Spleen (tissue), 11 donors: ENCODE data around the gene TRIM2. TPM values are rescaled to one million over a fixed set of nuclear protein-coding genes. Genes with fewer than 3 reads are reported as not detected.
A peak's percentile ranks its signal among the peaks of the same experiment; 100 is the strongest.

Experiments
- DNase-seq: peaks from one replicate; pipeline ENCODE4 v3.0.0-alpha.2; 2020
- H3K27ac ChIP-seq, 8 donors: fragments of 200-600 bp; sonication (generic) in 7 of 8; 1 replicate in 4 of 8; 2 replicates in 4 of 8; pipeline versions ENCODE4 v1.5.0 to v1.8.0; 2016 to 2021; ENCODE audit warnings: inconsistent platforms in 4 of 8, mild to moderate bottlenecking in 4 of 8, moderate library complexity in 1 of 8
- H3K27me3 ChIP-seq, 7 donors: fragments of 200-600 bp; sonication (generic) in 6 of 7; replicated peaks in 1 of 7; 1 replicate in 4 of 7; 2 replicates in 3 of 7; pipeline versions ENCODE4 v1.5.0 to v1.8.0; 2016 to 2021; ENCODE audit warnings: inconsistent platforms in 3 of 7, mild to moderate bottlenecking in 1 of 7
- H3K36me3 ChIP-seq, 6 donors: fragments of 200-600 bp; sonication (generic) in 5 of 6; 1 replicate in 4 of 6; 2 replicates in 2 of 6; pipeline versions ENCODE4 v1.5.0 to v1.8.0; 2016 to 2021; ENCODE audit warnings: inconsistent platforms in 2 of 6
- H3K4me1 ChIP-seq, 6 donors: fragments of 200-600 bp; sonication (generic) in 5 of 6; 1 replicate in 3 of 6; 2 replicates in 3 of 6; pipeline versions ENCODE4 v1.5.0 to v1.8.0; 2016 to 2021; ENCODE audit warnings: inconsistent platforms in 3 of 6
- H3K4me3 ChIP-seq, 8 donors: fragments of 200-600 bp; sonication (generic) in 7 of 8; 1 replicate in 4 of 8; 2 replicates in 4 of 8; pipeline versions ENCODE4 v1.5.0 to v1.8.0; 2016 to 2021; ENCODE audit warnings: inconsistent platforms in 4 of 8, mild to moderate bottlenecking in 4 of 8, moderate library complexity in 2 of 8
- H3K9me3 ChIP-seq, 8 donors: fragments of 200-600 bp; sonication (generic) in 7 of 8; 1 replicate in 4 of 8; 2 replicates in 4 of 8; pipeline versions ENCODE4 v1.5.0 to v1.8.0; 2016 to 2021; ENCODE audit warnings: inconsistent platforms in 4 of 8
- POLR2A ChIP-seq, 3 donors: fragments of 450-650 bp; IDR thresholded peaks; one replicate each; pipeline ENCODE4 v1.5.1; 2017; ENCODE audit warnings: antibody characterized with exemption in 3 of 3, mild to moderate bottlenecking in 1 of 3
- POLR2AphosphoS5 ChIP-seq, 3 donors: sonication (generic); formaldehyde crosslinking; IDR thresholded peaks; one replicate each; pipeline ENCODE4 v1.5.1; 2017; ENCODE audit warnings: antibody characterized with exemption in 3 of 3
- WGBS, 5 donors: extraction: QIAGEN DNeasy Blood & Tissue Kit in 3 of 5; methylation state at CpG; one replicate each; pipeline versions ENCODE4 v1.1.5 to v1.1.7; 2013 to 2018; 5-methylcytosine and 5-hydroxymethylcytosine counted together
- intact Hi-C: fragments of 100-400 bp; cut with DNase I; formaldehyde crosslinking; loops from one replicate; pipeline ENCODE4 v1.15.0; 2023; ENCODE audit warnings: low total_unique reads
- polyA plus RNA-seq, 3 donors: library from polyadenylated mRNA; stranded (reverse); fragments of 200-250 nt; gene quantifications; one replicate each; pipeline ENCODE4 v1.2.1, GENCODE V29; 2013
- total RNA-seq, 7 donors: library from RNA; depleted of rRNA in 3 of 7; stranded (reverse); fragments of >200 nt in 3 of 7; fragmentation: NEBNext Ultra II Directional in 4 of 7; extraction: Animal tissue kit (Norgen Biotek cat#: 25700) in 4 of 7; gene quantifications; one replicate each; pipeline versions ENCODE4 v1.1.0 to v1.2.1, GENCODE V29; 2016 to 2021
- TF ChIP-seq, protein P1 (sequence below), 11 experiments: fragments of 200-600 bp in 7 of 11; fragments of 450-650 bp in 4 of 11; sonication (generic) in 4 of 11; IDR thresholded peaks in 8 of 11; conservative IDR thresholded peaks in 3 of 11; 1 replicate in 7 of 11; 2 replicates in 4 of 11; pipeline versions ENCODE4 v1.4.0 to v1.8.0; 2016 to 2021; ENCODE audit warnings: antibody characterized with exemption in 11 of 11, inconsistent platforms in 4 of 11, mild to moderate bottlenecking in 1 of 11
- donor health status: healthy with polysubstance abuse.
- donor health status: DM: no; HTN: no; CAD: no; lungs with moderate emphysema.
- donor health status: DM: no; HTN: no; CAD: no.
- donor health status: Bipolar disorder and iron deficiency.
- donor health status: healthy.
- donor health status: DM: no; HTN: no; CAD: no.
- donor health status: DM: yes; HTN: yes; CAD: no.

The TRIM2 gene
- total and polyA plus RNA-seq, 10 donors, result 3.2 to 77.9 (median 45.3) TPM

DNA sequence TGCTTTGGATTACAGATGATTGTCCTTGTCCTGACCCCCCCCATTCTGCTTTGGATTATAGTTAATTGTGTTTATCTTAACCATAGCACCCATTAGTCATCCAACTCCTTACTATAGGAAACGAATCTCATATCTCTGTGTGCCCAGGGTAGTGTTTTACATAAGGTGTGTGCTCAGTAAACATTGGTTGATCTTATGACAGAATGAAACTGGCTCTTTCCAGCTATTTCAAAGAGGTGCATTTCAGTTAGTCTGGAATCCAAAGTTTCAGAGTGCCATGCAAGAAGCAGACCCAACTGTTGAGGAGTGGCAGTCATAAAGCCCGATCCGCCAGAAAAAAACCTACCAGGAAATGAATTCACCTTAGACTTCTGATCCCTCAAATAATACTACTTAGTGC lies 14.7 kb downstream of the TRIM2 start:
- intact Hi-C loops, result loop anchor here (10.0 kb wide), 1 partner anchor 64 kb away; no protein-coding TSS in a partner anchor
- Histone ChIP-seq H3K36me3 (no peaks in the 10 kb centered on the region), H3K9me3 (no peaks in the 10 kb centered on the region), H3K4me1 (peaks cover 6 to 42% (median 22%) of the 10 kb centered on the region in 6 donors), H3K27me3 (peaks cover 0 to 20% (median 0%) of the 10 kb centered on the region in 7 donors), H3K4me3 (no peak overlapping the region), H3K27ac (no peak overlapping the region)
- no peak for TF ChIP-seq POLR2AphosphoS5 (IDR thresholded peaks at IDR 0.05)
- no peak for TF ChIP-seq POLR2A (IDR thresholded peaks at IDR 0.05)
- TF ChIP-seq, protein P1, sequence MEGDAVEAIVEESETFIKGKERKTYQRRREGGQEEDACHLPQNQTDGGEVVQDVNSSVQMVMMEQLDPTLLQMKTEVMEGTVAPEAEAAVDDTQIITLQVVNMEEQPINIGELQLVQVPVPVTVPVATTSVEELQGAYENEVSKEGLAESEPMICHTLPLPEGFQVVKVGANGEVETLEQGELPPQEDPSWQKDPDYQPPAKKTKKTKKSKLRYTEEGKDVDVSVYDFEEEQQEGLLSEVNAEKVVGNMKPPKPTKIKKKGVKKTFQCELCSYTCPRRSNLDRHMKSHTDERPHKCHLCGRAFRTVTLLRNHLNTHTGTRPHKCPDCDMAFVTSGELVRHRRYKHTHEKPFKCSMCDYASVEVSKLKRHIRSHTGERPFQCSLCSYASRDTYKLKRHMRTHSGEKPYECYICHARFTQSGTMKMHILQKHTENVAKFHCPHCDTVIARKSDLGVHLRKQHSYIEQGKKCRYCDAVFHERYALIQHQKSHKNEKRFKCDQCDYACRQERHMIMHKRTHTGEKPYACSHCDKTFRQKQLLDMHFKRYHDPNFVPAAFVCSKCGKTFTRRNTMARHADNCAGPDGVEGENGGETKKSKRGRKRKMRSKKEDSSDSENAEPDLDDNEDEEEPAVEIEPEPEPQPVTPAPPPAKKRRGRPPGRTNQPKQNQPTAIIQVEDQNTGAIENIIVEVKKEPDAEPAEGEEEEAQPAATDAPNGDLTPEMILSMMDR (IDR thresholded peaks at IDR 0.05 in 8 of 11, conservative IDR thresholded peaks at IDR 0.05 in 3 of 11), result no peak
- DNase-seq, result no peak
- WGBS, 5 donors, result 78 to 95% (median 92%) methylated on average over 3 of the region's 3 CpGs

DNA sequence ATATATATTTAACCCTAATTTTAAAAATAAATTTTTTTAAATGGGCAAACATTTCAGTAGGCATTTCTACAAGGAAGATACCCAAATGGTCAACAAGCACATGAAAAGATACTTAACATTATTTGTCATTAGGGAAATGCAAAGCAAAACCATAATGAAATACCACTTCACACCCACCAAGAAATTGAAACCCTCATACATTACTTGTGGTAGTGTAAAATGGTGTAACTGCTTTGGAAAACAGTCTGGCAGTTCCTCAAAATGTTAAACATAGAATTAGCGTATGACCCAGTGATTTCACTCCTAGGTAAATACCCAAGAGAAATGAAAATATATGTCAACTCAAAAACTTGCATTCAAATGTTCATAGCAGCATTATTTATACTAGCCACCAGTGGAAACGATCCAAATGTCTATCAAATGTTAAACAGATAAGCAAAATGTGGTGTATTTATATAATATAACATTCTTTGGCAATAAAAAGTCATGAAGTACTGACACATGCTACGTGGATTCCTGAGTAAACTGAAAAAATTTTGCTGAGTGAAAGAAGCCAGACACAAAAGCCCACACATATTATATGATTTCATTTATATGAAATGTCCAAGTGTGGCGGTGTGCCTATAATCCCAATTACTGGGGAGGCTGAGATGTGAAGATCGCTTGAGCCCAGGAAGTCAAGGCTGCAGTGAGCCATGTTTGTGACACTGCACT lies 16.6 kb downstream of the TRIM2 start:
- no peak for TF ChIP-seq POLR2AphosphoS5 (IDR thresholded peaks at IDR 0.05)
- TF ChIP-seq, protein P1 (IDR thresholded peaks at IDR 0.05 in 8 of 11, conservative IDR thresholded peaks at IDR 0.05 in 3 of 11), result no peak
- no peak for TF ChIP-seq POLR2A (IDR thresholded peaks at IDR 0.05)
- Histone ChIP-seq H3K27ac (peak overlapping the region in 3 of 8 donors; percentile 1 to 53 (median 38)), H3K4me3 (no peak overlapping the region), H3K9me3 (peaks cover 0 to 10% (median 0%) of the 10 kb centered on the region in 8 donors), H3K27me3 (peaks cover 0 to 22% (median 0%) of the 10 kb centered on the region in 7 donors), H3K4me1 (peaks cover 7 to 56% (median 26%) of the 10 kb centered on the region in 6 donors), H3K36me3 (no peaks in the 10 kb centered on the region)
- no peak for DNase-seq
- intact Hi-C loops, result loop anchor here (10.0 kb wide), 1 partner anchor 94 kb away; no protein-coding TSS in a partner anchor
- 81 to 91% (median 88%) methylated on average over 5 of the region's 5 CpGs for WGBS, 5 donors

DNA sequence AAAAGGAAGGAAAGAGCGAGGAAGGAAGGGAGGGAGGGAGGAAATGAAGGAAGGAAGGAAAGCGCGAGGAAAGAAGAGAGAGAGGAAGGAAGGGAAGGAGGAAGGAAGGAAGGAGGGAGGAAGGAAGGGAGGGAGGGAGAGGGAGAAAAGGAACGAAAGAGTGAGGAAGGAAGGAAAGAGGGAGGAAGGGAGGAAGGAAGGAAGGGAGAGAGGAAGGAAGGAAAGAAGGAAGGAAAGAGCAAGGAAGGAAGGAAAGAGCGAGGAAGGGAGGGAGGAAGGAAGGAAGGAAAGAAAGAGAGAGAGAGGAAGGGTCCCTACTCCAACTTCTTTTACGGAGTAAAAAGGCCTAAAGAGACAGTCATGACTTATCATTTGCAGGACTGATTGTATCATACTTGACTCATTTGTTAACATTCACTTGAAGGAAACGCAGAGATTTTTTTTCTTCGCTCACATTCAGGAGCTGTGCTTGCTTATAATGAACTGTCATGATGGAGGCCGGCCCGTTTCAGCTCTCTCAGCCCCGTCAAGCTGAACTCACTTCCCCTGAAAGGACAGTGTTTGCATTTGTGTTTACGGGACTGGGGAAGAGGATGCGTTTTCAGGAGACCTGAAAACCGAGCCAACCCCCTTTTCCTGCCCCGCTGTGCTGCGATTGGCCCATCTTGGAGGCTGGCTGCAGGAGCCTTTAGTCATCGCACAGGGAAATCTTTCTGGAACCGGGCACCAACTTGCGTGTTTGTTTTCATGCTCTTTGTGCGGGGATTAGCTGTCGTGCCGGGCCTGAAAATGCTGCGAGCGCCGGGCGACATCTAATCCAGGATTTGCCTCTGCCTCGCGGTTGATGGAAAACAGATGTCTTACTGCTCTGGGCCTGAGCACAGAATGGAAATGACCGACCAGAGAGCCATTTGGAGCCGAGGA lies 17.8 kb downstream of the TRIM2 start:
- H3K36me3 ChIP-seq, result no peaks in the 10 kb centered on the region
- H3K4me1 ChIP-seq, result peaks cover 7 to 62% (median 24%) of the 10 kb centered on the region in 6 donors
- DNase-seq, result no peak
- intact Hi-C loops, result loop anchor here (10.0 kb wide), 1 partner anchor 93 kb away; no protein-coding TSS in a partner anchor
- H3K27me3 ChIP-seq, result peaks cover 0 to 22% (median 0%) of the 10 kb centered on the region in 7 donors
- peaks cover 0 to 10% (median 0%) of the 10 kb centered on the region in 8 donors for H3K9me3 ChIP-seq
- H3K4me3 ChIP-seq, result peak overlapping the region; percentile 45 to 80 (median 58)
- TF ChIP-seq, protein P1 (IDR thresholded peaks at IDR 0.05 in 8 of 11, conservative IDR thresholded peaks at IDR 0.05 in 3 of 11), result no peak
- TF ChIP-seq POLR2AphosphoS5 (IDR thresholded peaks at IDR 0.05), result peak in 2 of 3 donors; percentile 18 to 52
- peak overlapping the region; percentile 62 to 88 (median 82) for H3K27ac ChIP-seq
- 15 to 18% (median 17%) methylated on average over 30 of the region's 30 CpGs for WGBS, 5 donors
